OCI-LY3 (cell line): ENCODE measurements around the gene DCHS2.

Experiments used
- CTCF ChIP-seq: fragments of 200-600, 300-600 bp; sonication (generic); IDR thresholded peaks from 2 replicates; pipeline ENCODE4 v1.5.1; 2014; ENCODE audit warnings: antibody characterized with exemption, low read length, low read depth
- EZH2phosphoT487 ChIP-seq: fragments of 200-600 bp; shearing (Covaris generic); IDR thresholded peaks from 2 replicates; pipeline ENCODE4 v1.6.1; 2018; ENCODE audit warnings: antibody characterized with exemption, mixed run types, low read depth

- TF ChIP-seq CTCF (no peak), EZH2phosphoT487 (no peak)
Observed at GRCh38 chr4:154467886-154468285, 23.7 kb downstream of the DCHS2 start.
